NCI-H2196 (cell line): ENCODE results near the gene MAPKAP1.

ENCODE experiments used
- DNase-seq: peaks from one replicate; lab custom pipeline; 2025; ENCODE audit not compliant: unreplicated experiment; lab: John Stamatoyannopoulos, UW

The MAPKAP1 gene

GRCh38 chr9:125464591-125465385, 242.2 kb downstream of the MAPKAP1 start:
- no peak for DNase-seq

GRCh38 chr9:125463926-125464325, 243.1 kb downstream of the MAPKAP1 start:
- no peak for DNase-seq

- DNase-seq, result no peak
These were observed 244.1 kb downstream of the MAPKAP1 start for GRCh38 chr9:125462861-125463291.

GRCh38 chr9:125461636-125462190, 245.3 kb downstream of the MAPKAP1 start:
- DNase-seq, result no peak

DNA sequence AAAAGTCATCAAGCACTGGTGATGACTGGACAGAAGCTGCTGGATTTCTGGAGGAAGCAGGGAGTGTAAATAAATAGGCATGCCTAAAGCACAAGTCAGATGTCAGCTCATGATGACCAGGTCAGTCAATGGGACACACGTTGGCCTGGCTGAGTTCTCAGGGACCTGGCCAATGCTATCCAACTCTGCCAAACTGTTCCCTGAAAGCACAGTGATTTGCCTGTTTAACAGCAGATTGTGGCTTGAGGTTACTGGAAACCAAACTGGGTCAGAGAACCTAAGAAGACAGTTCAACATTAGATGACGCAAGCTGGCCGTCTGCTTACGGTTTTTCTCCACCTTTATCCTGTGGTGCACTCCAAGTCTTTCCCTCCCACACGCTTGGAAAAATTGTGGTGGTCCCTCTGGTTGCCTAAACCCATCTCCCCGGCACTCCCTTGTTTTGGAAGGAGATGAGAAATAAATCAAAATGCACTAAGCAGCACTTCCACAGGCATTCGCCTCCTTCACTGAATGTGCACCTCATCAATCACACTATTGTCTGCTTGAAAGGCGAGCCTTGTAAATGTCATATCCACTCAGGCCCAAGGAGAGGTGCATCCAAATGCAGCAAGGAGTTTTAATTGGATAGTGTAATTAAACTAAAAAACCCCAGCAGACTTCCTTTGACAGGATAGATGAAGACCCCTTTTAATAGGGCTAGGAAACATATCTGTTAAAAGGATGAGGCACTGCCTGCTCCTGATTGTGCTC, 245.9 kb downstream of the MAPKAP1 start:
- no peak for DNase-seq

DNA sequence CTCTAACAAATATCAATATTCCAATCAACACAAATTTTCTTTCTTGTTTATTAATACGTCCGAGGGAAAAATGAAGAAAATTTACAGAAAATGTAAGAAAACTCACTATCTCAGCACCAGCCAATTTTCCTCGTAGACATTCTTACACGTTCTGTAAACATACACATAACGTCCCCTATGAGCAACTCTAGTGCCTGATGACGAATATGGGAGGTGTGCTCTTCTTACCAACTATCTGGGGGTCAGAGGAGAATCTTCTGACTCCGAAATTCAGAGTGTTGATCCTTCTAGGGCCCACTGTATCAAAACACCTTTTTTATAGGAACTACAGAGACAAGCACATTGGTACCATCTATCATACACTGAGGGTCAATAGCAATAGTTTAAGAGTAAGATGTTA, 246.7 kb downstream of the MAPKAP1 start:
- DNase-seq, result no peak

- no peak for DNase-seq
These were observed 249.7 kb downstream of the MAPKAP1 start for GRCh38 chr9:125457357-125457756.

GRCh38 chr9:125455876-125456275, 251.1 kb downstream of the MAPKAP1 start:
- no peak for DNase-seq

- no peak for DNase-seq
These were observed 251.9 kb downstream of the MAPKAP1 start for GRCh38 chr9:125455132-125455531.

GRCh38 chr9:125447202-125447802, 259.7 kb downstream of the MAPKAP1 start:
- DNase-seq, result no peak

DNA sequence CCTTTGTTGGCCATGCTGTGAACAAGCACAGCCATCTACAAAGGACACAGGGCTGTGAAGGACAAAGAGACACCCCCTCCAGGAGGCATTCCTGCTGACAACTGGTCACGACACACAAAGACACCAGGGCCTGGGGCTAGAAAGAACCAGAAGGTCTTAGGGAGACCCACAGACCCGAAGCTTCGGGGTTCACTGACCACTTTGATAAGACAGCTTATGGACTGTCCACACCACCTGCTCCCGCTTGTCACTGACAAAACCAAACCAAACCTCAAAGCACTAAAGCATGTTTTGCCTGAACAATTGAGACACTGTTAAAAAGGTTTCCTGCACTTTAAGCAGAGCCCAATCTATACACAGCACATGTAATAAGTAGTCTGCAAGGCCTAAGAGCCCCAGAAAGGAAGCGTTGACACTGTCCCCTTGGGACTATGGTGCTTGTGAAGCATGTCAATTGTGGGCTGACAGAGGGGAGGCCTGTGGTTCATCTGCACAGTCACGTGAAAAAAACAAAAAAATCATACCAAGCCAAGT, 260.4 kb downstream of the MAPKAP1 start:
- DNase-seq, result no peak

DNA sequence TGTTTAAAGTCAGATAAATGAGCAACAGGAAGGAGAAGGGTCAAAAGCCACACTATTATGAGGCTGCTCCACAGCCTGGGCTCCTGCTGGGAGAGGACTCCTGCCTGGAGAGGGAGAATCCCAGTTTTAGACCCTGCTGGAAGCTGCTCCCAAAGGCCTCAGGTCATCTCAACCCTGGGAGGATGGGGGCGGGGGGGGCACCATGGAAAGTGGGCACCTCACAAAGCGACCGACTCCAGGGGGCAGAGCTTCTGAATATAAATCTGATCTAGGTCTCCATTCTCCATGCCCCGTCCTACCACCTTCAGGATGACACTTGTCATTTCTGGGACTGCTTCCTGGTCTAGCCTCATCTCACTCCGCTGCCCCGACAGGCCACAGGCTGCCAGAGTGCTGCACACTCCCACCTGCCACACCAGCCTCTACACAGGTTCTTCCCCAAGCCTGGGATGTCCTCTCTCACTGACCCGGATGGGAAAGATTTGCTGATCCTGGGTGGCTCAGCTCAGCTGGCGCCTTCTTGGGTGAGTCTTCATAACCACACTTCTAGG, 262.0 kb downstream of the MAPKAP1 start:
- DNase-seq, result no peak

DNA sequence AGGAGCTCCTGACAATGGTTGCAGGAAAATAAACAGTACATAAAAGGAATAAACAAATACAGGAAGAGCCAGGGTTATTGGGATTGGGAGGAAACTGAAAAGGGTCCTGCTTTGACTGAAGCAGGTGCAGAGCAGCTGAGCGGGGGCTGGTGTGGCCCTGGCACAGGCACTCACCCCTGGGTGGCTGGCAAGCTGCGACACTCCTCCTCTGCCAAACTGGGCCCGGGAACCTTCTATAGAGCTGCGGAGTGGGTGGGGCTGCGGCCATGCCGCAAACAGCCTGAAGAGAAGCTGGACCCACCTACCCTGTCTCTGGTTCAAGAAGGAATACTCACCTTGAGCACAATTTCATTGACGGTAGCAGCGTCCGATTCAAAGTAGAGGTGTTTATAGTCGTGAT, 262.8 kb downstream of the MAPKAP1 start:
- no peak for DNase-seq

DNA sequence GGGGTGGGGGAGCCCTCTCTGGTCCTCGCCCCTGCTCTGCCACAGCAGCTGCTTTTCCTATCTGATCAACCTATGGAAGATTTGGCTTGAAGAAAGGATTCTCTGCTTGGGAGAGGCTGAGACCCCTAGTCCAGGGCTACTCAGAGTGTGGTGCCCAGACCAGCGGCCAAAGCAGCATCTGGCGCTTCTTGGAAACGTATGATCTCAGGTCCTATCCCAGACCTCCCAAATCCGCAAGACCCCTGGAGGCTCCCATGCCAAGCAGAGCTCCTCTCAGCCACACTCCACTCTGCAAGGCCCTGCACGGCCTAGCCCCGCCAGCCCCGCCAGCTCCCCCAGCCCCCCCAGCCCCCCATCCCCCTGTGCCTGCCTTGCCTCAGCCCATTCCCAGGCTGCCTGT, 263.6 kb downstream of the MAPKAP1 start:
- DNase-seq, result no peak

DNA sequence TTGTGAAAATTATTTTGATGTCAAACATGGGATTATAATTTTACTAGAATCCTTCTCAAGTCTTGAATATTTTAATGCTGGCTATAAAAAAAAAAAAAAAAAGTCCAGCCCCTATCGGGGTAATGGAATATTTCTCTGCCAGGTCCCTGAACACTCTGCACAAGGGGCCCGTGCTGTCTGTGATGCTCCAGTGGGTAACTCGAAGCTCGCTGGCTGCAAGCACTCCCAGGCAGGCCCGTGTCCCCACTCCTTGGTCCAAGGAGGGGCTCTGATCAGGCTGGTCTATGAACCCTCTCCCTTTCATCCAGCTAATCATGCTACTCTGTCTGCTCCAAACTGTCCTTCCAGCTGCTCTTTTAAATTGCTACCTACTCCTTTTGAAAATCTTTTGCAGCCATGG, 264.6 kb downstream of the MAPKAP1 start:
- DNase-seq, result no peak

DNA sequence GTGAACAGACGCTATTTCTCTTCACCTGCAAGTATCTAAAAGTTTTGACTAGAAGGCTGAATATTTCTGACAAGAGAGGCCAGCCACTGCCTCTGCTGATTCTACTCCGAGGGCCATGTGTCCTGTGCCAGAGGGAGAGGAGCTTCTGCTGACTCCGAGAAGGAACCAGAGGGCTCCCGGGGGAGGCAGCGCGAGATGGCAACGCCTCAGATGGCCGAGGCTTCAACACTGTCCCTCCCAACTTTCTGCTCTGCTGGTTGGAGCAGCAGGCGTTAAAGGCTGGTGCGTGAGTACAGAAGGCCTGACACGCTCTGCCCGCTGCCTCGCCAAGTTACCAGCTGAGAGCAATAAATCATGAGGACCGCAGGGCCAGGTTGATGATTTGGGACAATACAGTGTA, 266.6 kb downstream of the MAPKAP1 start:
- no peak for DNase-seq

- DNase-seq, result no peak
These were observed 267.4 kb downstream of the MAPKAP1 start for GRCh38 chr9:125439434-125440272.

GRCh38 chr9:125438506-125439433, 268.2 kb downstream of the MAPKAP1 start:
- DNase-seq, result no peak

GRCh38 chr9:125437771-125438221, 269.2 kb downstream of the MAPKAP1 start:
- DNase-seq, result no peak
